ENCODE measurements around the gene SMIM35.

The SMIM35 gene

DNA sequence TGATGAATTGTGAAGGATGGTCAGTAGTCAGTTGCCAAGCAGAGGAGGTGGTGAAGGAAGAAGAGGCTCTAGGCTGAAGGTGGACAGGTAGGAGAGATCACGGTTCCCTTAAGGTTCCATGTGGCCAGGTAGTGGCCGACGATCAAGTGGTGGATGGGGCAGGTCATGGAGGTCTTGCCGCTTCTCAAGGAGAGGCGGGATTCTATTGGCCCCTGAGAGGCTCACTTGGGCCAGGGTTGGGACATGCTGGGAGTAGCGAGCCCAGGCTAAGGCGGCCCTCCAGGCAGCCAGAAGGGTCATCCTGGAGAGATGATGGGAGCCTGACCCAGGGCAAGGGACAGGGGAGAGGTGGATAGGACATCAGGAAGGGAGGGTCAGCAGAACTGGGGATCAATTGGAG, 30.8 kb downstream of the SMIM35 start:
- Histone ChIP-seq H3K9me2 (replicated peaks; ENCODE audit: control insufficient read depth, low read length) (no peaks in the 10 kb centered on the region), H3K36me3 (ENCODE audit: control insufficient read depth, low read length) (no peaks in the 10 kb centered on the region), H3K27ac (ENCODE audit: low read depth, low read length) (no peak overlapping the region), H3K9me3 (ENCODE audit: control insufficient read depth, insufficient read depth, low read length) (no peaks in the 10 kb centered on the region), H3K4me3 (ENCODE audit: low read length) (no peak overlapping the region), H3K4me1 (ENCODE audit: control insufficient read depth, low read length) (peaks cover 21% of the 10 kb centered on the region), H3K79me2 (ENCODE audit: control insufficient read depth, low read length) (no peaks in the 10 kb centered on the region), H3K4me2 (ENCODE audit: low read length) (no peak overlapping the region), H3K27me3 (ENCODE audit: control insufficient read depth, low read length) (peaks cover 8% of the 10 kb centered on the region; the same call in 1 of the 2 replicates), H3F3A (ENCODE audit: control insufficient read depth, insufficient read depth) (no peaks in the 10 kb centered on the region), H4K20me1 (ENCODE audit: control insufficient read depth, insufficient read depth, low read depth, low read length) (no peaks in the 10 kb centered on the region)
- TF ChIP-seq, protein P1, sequence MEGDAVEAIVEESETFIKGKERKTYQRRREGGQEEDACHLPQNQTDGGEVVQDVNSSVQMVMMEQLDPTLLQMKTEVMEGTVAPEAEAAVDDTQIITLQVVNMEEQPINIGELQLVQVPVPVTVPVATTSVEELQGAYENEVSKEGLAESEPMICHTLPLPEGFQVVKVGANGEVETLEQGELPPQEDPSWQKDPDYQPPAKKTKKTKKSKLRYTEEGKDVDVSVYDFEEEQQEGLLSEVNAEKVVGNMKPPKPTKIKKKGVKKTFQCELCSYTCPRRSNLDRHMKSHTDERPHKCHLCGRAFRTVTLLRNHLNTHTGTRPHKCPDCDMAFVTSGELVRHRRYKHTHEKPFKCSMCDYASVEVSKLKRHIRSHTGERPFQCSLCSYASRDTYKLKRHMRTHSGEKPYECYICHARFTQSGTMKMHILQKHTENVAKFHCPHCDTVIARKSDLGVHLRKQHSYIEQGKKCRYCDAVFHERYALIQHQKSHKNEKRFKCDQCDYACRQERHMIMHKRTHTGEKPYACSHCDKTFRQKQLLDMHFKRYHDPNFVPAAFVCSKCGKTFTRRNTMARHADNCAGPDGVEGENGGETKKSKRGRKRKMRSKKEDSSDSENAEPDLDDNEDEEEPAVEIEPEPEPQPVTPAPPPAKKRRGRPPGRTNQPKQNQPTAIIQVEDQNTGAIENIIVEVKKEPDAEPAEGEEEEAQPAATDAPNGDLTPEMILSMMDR (IDR thresholded peaks at IDR 0.05; ENCODE audit: low read depth, low read length, poor library complexity, severe bottlenecking): no peak
- no peak for TF ChIP-seq EZH2phosphoT487 (IDR thresholded peaks at IDR 0.05; ENCODE audit: borderline replicate concordance, low read length)

DNA sequence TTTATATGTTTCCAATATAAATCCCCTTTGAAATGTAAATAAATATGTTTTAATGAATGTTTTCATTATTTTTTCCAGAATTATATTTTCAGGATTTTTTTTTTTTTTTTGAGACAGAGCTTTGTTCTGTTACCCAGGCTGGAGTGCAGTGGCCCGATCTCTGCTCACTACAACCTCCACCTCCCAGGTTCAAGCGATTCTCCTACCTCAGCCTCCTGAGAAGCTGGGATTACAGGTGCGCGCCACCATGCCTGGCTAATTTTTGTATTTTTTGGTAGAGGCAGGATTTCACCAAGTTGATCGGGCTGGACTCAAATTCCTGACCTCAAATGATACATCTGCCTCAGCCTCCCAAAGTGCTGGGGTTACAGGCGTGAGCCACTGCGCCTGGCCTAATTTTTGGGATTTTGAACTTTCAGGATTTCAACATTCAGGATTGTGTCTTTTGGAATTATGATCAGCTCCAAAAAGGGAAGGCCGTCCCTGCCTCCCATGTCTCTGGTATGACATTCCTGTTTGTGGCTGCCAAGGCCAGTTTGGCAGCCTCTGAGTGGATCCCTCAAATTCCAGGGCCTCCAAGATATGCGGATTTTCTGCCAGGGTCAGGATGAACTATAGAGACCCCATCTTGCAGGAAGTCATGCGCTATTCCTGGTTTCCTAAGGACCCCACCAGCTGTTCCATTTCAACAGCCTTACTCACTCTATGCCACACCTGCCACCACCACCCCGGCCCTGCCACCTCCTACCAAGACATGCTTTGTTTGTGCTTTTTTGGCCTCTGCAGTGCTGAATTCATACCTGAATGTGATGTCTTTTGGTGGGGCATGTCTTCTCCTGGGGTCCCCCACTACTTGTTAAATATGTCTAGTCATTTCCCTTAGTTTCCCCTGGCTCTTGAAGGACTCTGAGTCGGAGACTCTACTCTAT, 31.8 kb downstream of the SMIM35 start:
- Histone ChIP-seq H3K9me3 (ENCODE audit: control insufficient read depth, insufficient read depth, low read length) (no peaks in the 10 kb centered on the region), H4K20me1 (ENCODE audit: control insufficient read depth, insufficient read depth, low read depth, low read length) (no peaks in the 10 kb centered on the region), H3K4me1 (ENCODE audit: control insufficient read depth, low read length) (peaks cover 21% of the 10 kb centered on the region), H3K27ac (ENCODE audit: low read depth, low read length) (no peak overlapping the region), H3F3A (ENCODE audit: control insufficient read depth, insufficient read depth) (no peaks in the 10 kb centered on the region), H3K36me3 (ENCODE audit: control insufficient read depth, low read length) (no peaks in the 10 kb centered on the region), H3K79me2 (ENCODE audit: control insufficient read depth, low read length) (no peaks in the 10 kb centered on the region), H3K4me3 (ENCODE audit: low read length) (no peak overlapping the region), H3K4me2 (ENCODE audit: low read length) (no peak overlapping the region), H3K9me2 (replicated peaks; ENCODE audit: control insufficient read depth, low read length) (no peaks in the 10 kb centered on the region), H3K27me3 (ENCODE audit: control insufficient read depth, low read length) (peaks cover 8% of the 10 kb centered on the region; the same call in 1 of the 2 replicates)
- TF ChIP-seq, protein P1 (IDR thresholded peaks at IDR 0.05; ENCODE audit: low read depth, low read length, poor library complexity, severe bottlenecking): no peak
- TF ChIP-seq EZH2phosphoT487 (IDR thresholded peaks at IDR 0.05; ENCODE audit: borderline replicate concordance, low read length): no peak

DNA sequence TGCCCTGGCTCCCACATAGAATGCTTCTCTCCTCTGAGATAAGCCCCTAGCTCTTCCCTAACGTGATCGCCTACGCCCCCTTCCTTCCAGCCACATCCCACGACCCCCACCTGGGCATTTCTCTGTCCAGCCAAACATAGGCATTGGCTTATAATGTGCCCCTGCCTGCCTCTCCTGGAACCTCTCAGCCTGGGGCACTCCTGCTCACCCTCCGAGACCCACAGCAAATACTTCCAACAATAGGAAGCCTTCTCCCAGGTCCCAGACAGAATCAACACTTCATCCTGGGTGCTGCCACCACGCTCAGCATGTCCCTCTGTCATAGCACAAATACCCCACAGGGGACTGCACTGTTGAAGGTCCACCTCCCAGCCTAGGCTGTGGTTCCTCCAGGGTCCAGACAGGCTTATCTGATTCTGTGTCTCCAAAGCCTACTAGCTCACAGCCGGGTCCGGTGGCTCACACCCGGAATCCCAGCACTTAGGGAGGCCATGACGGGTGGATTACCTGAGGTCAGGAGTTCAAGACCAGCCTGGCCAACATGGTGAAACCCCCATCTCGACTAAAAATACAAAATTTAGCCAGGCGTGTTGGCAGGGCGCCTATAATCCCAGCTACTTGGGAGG, 34.1 kb downstream of the SMIM35 start:
- TF ChIP-seq, protein P1 (IDR thresholded peaks at IDR 0.05; ENCODE audit: low read depth, low read length, poor library complexity, severe bottlenecking): no peak
- TF ChIP-seq EZH2phosphoT487 (IDR thresholded peaks at IDR 0.05; ENCODE audit: borderline replicate concordance, low read length): no peak
- Histone ChIP-seq H3K79me2 (ENCODE audit: control insufficient read depth, low read length) (no peaks in the 10 kb centered on the region), H3K27ac (ENCODE audit: low read depth, low read length) (no peak overlapping the region), H3K36me3 (ENCODE audit: control insufficient read depth, low read length) (no peaks in the 10 kb centered on the region), H3K9me3 (ENCODE audit: control insufficient read depth, insufficient read depth, low read length) (no peaks in the 10 kb centered on the region), H4K20me1 (ENCODE audit: control insufficient read depth, insufficient read depth, low read depth, low read length) (no peaks in the 10 kb centered on the region), H3K4me1 (ENCODE audit: control insufficient read depth, low read length) (peaks cover 21% of the 10 kb centered on the region), H3K4me3 (ENCODE audit: low read length) (no peak overlapping the region), H3K4me2 (ENCODE audit: low read length) (no peak overlapping the region), H3K9me2 (replicated peaks; ENCODE audit: control insufficient read depth, low read length) (no peaks in the 10 kb centered on the region), H3K27me3 (ENCODE audit: control insufficient read depth, low read length) (peaks cover 2% of the 10 kb centered on the region; the same call in 1 of the 2 replicates), H3F3A (ENCODE audit: control insufficient read depth, insufficient read depth) (no peaks in the 10 kb centered on the region)

All from DOHH2 (cell line).